Measurements from ENCODE around the gene SLC4A2. TPM values are rescaled to one million over a fixed set of nuclear protein-coding genes. Genes with fewer than 3 reads are reported as not detected.

Gene SLC4A2
- total RNA-seq, 2 donors from 2014 or later = 48.9 to 99.6 TPM

- no peaks in the 10 kb centered on the region for H3K36me3 Mint-ChIP-seq
- no peaks in the 10 kb centered on the region for H3K9me3 Mint-ChIP-seq
- ATAC-seq = no peak
Measured at GRCh38 chr7:151066273-151066974, 7.0 kb downstream of the SLC4A2 start.

GRCh38 chr7:151068069-151068773 lies 8.8 kb downstream of the SLC4A2 start:
- Mint-ChIP-seq H3K27ac (no peak overlapping the region), H3K9me3 (no peaks in the 10 kb centered on the region), H3K36me3 (no peaks in the 10 kb centered on the region)
- no peak for DNase-seq (ENCODE audit: low spot score in 2 of 2)
- ATAC-seq = no peak

More at GRCh38 chr7:151066273-151066974, 7.0 kb downstream of the SLC4A2 start:
- H3K27ac Mint-ChIP-seq = no peak overlapping the region
- DNase-seq (ENCODE audit: low spot score in 2 of 2) = no peak

- Mint-ChIP-seq H3K36me3 (no peaks in the 10 kb centered on the region), H3K9me3 (no peaks in the 10 kb centered on the region), H3K27ac (no peak overlapping the region)
- ATAC-seq (no peak), DNase-seq (ENCODE audit: low spot score in 2 of 2) (no peak)
Measured at GRCh38 chr7:151069841-151070573, 10.6 kb downstream of the SLC4A2 start.

GRCh38 chr7:151070574-151070960 lies 11.2 kb downstream of the SLC4A2 start:
- H3K27ac Mint-ChIP-seq = no peak overlapping the region
- H3K36me3 Mint-ChIP-seq = peaks cover 0 to 3% of the 10 kb centered on the region in 2 donors
- DNase-seq (ENCODE audit: low spot score in 2 of 2) (no peak), ATAC-seq (no peak)
- H3K9me3 Mint-ChIP-seq = no peaks in the 10 kb centered on the region

- no peak overlapping the region for H3K27ac Mint-ChIP-seq
- ATAC-seq = no peak
- DNase-seq (ENCODE audit: low spot score in 2 of 2) = no peak
- no peaks in the 10 kb centered on the region for H3K9me3 Mint-ChIP-seq
- peaks cover 0 to 6% of the 10 kb centered on the region in 2 donors for H3K36me3 Mint-ChIP-seq
Measured at GRCh38 chr7:151071032-151071866, 11.9 kb downstream of the SLC4A2 start.

- H3K27ac Mint-ChIP-seq = no peak overlapping the region
- ATAC-seq (no peak), DNase-seq (ENCODE audit: low spot score in 2 of 2) (no peak)
- H3K36me3 Mint-ChIP-seq = peaks cover 0 to 6% of the 10 kb centered on the region in 2 donors
- H3K9me3 Mint-ChIP-seq = no peaks in the 10 kb centered on the region
Measured at GRCh38 chr7:151073990-151074389, 14.6 kb downstream of the SLC4A2 start.

- no peak for DNase-seq (ENCODE audit: low spot score in 2 of 2)
- H3K36me3 Mint-ChIP-seq = peaks cover 4 to 6% of the 10 kb centered on the region in 2 donors
- no peak for ATAC-seq
- H3K27ac Mint-ChIP-seq = peak overlapping the region; percentile 72 to 88
- no peaks in the 10 kb centered on the region for H3K9me3 Mint-ChIP-seq
Measured at GRCh38 chr7:151074817-151075661, 15.7 kb downstream of the SLC4A2 start.

GRCh38 chr7:151075662-151075971 lies 16.2 kb downstream of the SLC4A2 start:
- ATAC-seq = no peak
- Mint-ChIP-seq H3K36me3 (peaks cover 6 to 7% of the 10 kb centered on the region in 2 donors), H3K27ac (peak overlapping the region; percentile 72 to 88)

GRCh38 chr7:151075978-151076426 lies 16.6 kb downstream of the SLC4A2 start:
- Mint-ChIP-seq H3K36me3 (peaks cover 6 to 7% of the 10 kb centered on the region in 2 donors), H3K27ac (peak overlapping the region; percentile 72 to 88), H3K9me3 (no peaks in the 10 kb centered on the region)
- DNase-seq (ENCODE audit: low spot score in 2 of 2) = no peak
- no peak for ATAC-seq

More at GRCh38 chr7:151075662-151075971, 16.2 kb downstream of the SLC4A2 start:
- no peak for DNase-seq (ENCODE audit: low spot score in 2 of 2)
- no peaks in the 10 kb centered on the region for H3K9me3 Mint-ChIP-seq

GRCh38 chr7:151076863-151077704 lies 17.7 kb downstream of the SLC4A2 start:
- Mint-ChIP-seq H3K9me3 (no peaks in the 10 kb centered on the region), H3K36me3 (peaks cover 6 to 7% of the 10 kb centered on the region in 2 donors), H3K27ac (no peak overlapping the region)
- ATAC-seq (no peak), DNase-seq (ENCODE audit: low spot score in 2 of 2) (no peak)

- Mint-ChIP-seq H3K27ac (peak overlapping the region; percentile 17 to 90), H3K36me3 (peaks cover 9 to 11% of the 10 kb centered on the region in 2 donors), H3K9me3 (no peaks in the 10 kb centered on the region)
- no peak for ATAC-seq
- no peak for DNase-seq (ENCODE audit: low spot score in 2 of 2)
Measured at GRCh38 chr7:151077705-151078232, 18.4 kb downstream of the SLC4A2 start.

- peaks cover 12 to 14% of the 10 kb centered on the region in 2 donors for H3K36me3 Mint-ChIP-seq
- peak overlapping the region; percentile 79 to 90 for H3K27ac Mint-ChIP-seq
- no peaks in the 10 kb centered on the region for H3K9me3 Mint-ChIP-seq
- no peak for ATAC-seq
- DNase-seq (ENCODE audit: low spot score in 2 of 2) = no peak
Measured at GRCh38 chr7:151078233-151079040, 19.0 kb downstream of the SLC4A2 start.

- no peak for ATAC-seq
- DNase-seq (ENCODE audit: low spot score in 2 of 2) = no peak
- Mint-ChIP-seq H3K9me3 (no peaks in the 10 kb centered on the region), H3K36me3 (peaks cover 12 to 14% of the 10 kb centered on the region in 2 donors), H3K27ac (peak overlapping the region; percentile 79 to 91)
Measured at GRCh38 chr7:151079199-151079910, 20.0 kb downstream of the SLC4A2 start.

All from activated naive CD4-positive, alpha-beta T cell treated with anti-CD3 and anti-CD28 coated beads, Interleukin-2, amount 50 U/mL, for 72 hours (primary cell).